Right lobe of liver (tissue), 4 donors: ENCODE measurements around the gene FOXI1.

Source experiments
- CTCF ChIP-seq, 4 donors: fragments of 200-600 bp in 3 of 4; fragments of 450-650 bp in 1 of 4; IDR thresholded peaks; one replicate each; pipeline versions ENCODE4 v1.5.1 to v1.8.0; 2016 to 2022; ENCODE audit warnings: antibody characterized with exemption in 4 of 4, mild to moderate bottlenecking in 2 of 4
- POLR2A ChIP-seq: fragments of 450-650 bp; IDR thresholded peaks from one replicate; pipeline ENCODE4 v1.6.1; 2017; ENCODE audit warnings: antibody characterized with exemption, mild to moderate bottlenecking
- donor health status: DM: no; HTN: no; CAD: no.
- donor health status: DM: no; HTN: no; CAD: no.
- donor health status: DM: no; HTN: yes; CAD: no.

DNA sequence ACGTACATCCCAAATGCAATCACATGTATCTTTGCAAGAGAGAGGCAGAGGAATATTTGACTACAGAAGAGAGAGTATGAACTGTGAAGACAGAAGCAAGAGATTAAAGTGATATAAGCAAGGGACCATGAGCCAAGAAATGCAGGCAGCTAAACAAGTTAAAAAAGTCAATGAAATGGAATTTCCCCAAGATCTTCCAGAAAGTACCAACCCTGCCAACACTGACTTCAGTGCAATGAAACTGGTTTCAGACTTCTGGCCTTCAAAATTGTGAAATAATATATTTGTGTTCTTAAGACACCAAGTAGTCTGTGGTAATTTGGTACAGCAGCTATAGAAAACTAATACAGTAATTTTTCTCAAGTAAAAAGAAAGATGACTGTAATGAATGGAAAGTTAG lies 20.9 kb downstream of the FOXI1 start:
- no peak for TF ChIP-seq CTCF (IDR thresholded peaks at IDR 0.05)
- no peak for TF ChIP-seq POLR2A
